ENCODE measurements around the gene FBXO38. TPM values are rescaled to one million over a fixed set of nuclear protein-coding genes. Genes with fewer than 3 reads are reported as not detected.

Gene FBXO38
- total and polyA plus RNA-seq, 2 experiments from 2014 or later, result 24.2 to 42.9 TPM

GRCh38 chr5:148452499-148453193 is 68.9 kb downstream of the FBXO38 start:
- DNase-seq (ENCODE audit: low read depth in 1 of 2, low spot score in 1 of 2), result peak in 1 of 2 donors; percentile 47
- H3K27ac ChIP-seq, result no peak overlapping the region
- no peak overlapping the region for H3K4me3 ChIP-seq
- peaks cover 42% of the 10 kb centered on the region for H3K4me1 ChIP-seq (ENCODE audit: low read depth)
- H3K36me3 ChIP-seq, result no peaks in the 10 kb centered on the region
- TF ChIP-seq CTCF (IDR thresholded peaks at IDR 0.05; ENCODE audit: low read depth, low read length), result no peak
- H3K9me3 ChIP-seq (ENCODE audit: low read depth), result no peaks in the 10 kb centered on the region
- H3K27me3 ChIP-seq, result no peaks in the 10 kb centered on the region

- H3K9me3 ChIP-seq (ENCODE audit: low read depth), result no peaks in the 10 kb centered on the region
- H3K4me3 ChIP-seq, result no peak overlapping the region
- H3K27me3 ChIP-seq, result no peaks in the 10 kb centered on the region
- H3K4me1 ChIP-seq (ENCODE audit: low read depth), result peaks cover 34% of the 10 kb centered on the region
- peak overlapping the region; percentile 63 for H3K27ac ChIP-seq
- no peaks in the 10 kb centered on the region for H3K36me3 ChIP-seq
- no peak for TF ChIP-seq CTCF (IDR thresholded peaks at IDR 0.05; ENCODE audit: low read depth, low read length)
- DNase-seq (ENCODE audit: low read depth in 1 of 2, low spot score in 1 of 2), result peak in 1 of 2 donors; percentile 74
Observed at GRCh38 chr5:148454576-148454975, 70.8 kb downstream of the FBXO38 start.

DNA sequence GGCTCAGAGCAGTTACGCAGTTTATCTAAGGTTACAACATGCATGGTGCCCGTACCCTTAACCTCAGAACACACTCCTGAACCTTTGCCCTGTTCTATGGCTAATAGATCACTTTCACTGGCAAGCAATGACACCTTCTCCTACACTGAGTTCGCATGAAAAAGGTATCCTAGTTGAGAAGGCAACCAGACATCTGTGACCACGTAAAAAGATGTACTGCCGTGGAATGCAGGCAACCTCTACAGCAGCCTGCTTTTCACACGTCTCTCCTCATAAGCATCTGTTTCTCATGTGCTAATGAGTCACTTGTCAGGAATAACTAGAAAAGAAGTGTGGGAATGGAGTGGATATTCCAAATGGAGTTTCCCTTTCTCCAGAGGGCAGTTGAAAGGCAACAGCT is 71.4 kb downstream of the FBXO38 start:
- peak in 1 of 2 donors; percentile 28 for DNase-seq (ENCODE audit: low read depth in 1 of 2, low spot score in 1 of 2)
- Histone ChIP-seq H3K36me3 (no peaks in the 10 kb centered on the region), H3K4me1 (ENCODE audit: low read depth) (peaks cover 34% of the 10 kb centered on the region), H3K27me3 (no peaks in the 10 kb centered on the region), H3K4me3 (no peak overlapping the region), H3K9me3 (ENCODE audit: low read depth) (no peaks in the 10 kb centered on the region), H3K27ac (peak overlapping the region; percentile 63)
- TF ChIP-seq CTCF (IDR thresholded peaks at IDR 0.05; ENCODE audit: low read depth, low read length), result no peak

DNA sequence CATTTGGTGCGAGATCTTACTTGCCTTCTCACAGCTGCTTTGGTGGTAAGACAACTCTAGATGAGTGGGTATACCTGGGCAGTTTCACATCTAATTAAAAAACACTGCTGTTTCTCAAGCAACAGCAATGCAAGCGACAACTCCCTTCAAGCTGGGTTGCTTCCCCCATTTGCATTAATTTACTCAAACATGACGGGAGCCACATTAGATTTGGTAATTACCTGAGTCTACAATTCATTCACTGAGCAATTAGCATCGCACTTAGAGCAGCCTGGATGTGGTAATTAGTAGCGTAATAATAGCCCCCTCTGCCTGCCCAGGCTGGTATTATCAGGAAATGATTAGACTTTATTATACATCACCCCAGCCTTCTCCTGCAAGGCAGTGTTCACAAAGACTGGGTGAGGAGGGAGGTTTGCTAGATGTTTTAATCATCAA is 73.4 kb downstream of the FBXO38 start:
- peak in 1 of 2 donors; percentile 30 for DNase-seq (ENCODE audit: low read depth in 1 of 2, low spot score in 1 of 2)
- peak; percentile 34 for TF ChIP-seq CTCF (IDR thresholded peaks at IDR 0.05; ENCODE audit: low read depth, low read length)
- Histone ChIP-seq H3K9me3 (ENCODE audit: low read depth) (no peaks in the 10 kb centered on the region), H3K36me3 (no peaks in the 10 kb centered on the region), H3K27ac (no peak overlapping the region), H3K4me1 (ENCODE audit: low read depth) (peaks cover 34% of the 10 kb centered on the region), H3K27me3 (no peaks in the 10 kb centered on the region), H3K4me3 (no peak overlapping the region)

DNA sequence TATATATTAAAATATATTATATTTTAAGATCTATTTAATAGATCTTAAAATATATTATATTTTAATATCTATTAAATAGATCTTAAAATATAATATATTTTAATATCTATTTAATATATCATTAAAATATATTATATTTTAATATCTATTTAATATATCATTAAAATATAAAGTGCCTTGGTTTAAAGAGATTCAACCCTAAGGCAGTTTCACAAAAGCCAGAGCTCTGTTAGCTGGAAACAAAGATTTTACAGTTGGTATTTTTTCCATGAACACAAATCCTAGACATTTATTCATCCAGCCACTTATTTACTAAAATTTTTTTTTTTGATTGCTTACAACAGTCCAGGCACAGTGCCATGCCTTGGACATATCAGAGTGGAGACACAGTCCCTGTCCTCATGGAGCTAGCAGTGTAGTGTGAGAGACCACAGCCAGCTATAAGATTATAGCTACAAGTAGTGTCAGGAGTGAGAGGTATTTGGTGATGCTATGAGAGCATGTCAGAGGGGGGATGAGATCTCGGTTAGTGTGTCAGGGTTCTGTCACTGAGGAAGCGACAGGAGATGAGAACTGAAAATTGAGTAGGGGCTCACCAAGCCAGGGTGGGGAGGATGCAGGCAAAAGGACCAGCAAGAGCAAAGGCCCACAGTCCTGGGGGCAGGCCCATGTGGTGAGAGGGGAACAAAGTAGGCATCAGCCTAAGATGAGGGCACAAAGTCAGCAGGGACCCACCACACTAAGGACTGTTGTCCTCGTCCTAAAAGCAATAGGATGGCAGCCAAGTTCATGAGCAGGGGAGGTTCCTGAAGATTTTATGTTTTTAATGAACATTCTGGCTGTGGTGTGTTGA is 74.5 kb downstream of the FBXO38 start:
- no peaks in the 10 kb centered on the region for H3K9me3 ChIP-seq (ENCODE audit: low read depth)
- no peak overlapping the region for H3K27ac ChIP-seq
- H3K36me3 ChIP-seq, result no peaks in the 10 kb centered on the region
- H3K27me3 ChIP-seq, result no peaks in the 10 kb centered on the region
- no peak for DNase-seq (ENCODE audit: low read depth in 1 of 2, low spot score in 1 of 2)
- H3K4me1 ChIP-seq (ENCODE audit: low read depth), result peaks cover 23% of the 10 kb centered on the region
- no peak overlapping the region for H3K4me3 ChIP-seq
- no peak for TF ChIP-seq CTCF (IDR thresholded peaks at IDR 0.05; ENCODE audit: low read depth, low read length)
